HepG2 (cell line): ENCODE results near the gene PHF10. TPM values are rescaled to one million over a fixed set of nuclear protein-coding genes. Genes with fewer than 3 reads are reported as not detected.

ENCODE experiments used
- DNMT3B ChIP-seq: conservative IDR thresholded peaks from 2 replicates; pipeline ENCODE4 v1.6.1; 2016; ENCODE audit warnings: missing biosample characterization, control low read depth
- ELF1 ChIP-seq: sonication (generic); formaldehyde crosslinking; IDR thresholded peaks from 2 replicates; pipeline ENCODE4 v1.4.0; 2020; ENCODE audit warnings: missing genetic modification reagents
- FOXM1 ChIP-seq: sonication (generic); formaldehyde crosslinking; IDR thresholded peaks from 2 replicates; pipeline ENCODE4 v1.5.0; 2020; ENCODE audit warnings: missing genetic modification reagents
- GATAD1 ChIP-seq: IDR thresholded peaks from 2 replicates; pipeline ENCODE4 v1.6.1; 2016; ENCODE audit warnings: missing genetic modification reagents, missing compliant biosample characterization
- GZF1 ChIP-seq: sonication (generic); formaldehyde crosslinking; IDR thresholded peaks from 2 replicates; pipeline ENCODE4 v1.5.1; 2020; ENCODE audit warnings: mild to moderate bottlenecking, missing genetic modification reagents
- HES4 ChIP-seq: sonication (generic); formaldehyde crosslinking; IDR thresholded peaks from 2 replicates; pipeline ENCODE4 v1.9.0; 2021; ENCODE audit warnings: mild to moderate bottlenecking, missing genetic modification reagents, borderline replicate concordance
- HNRNPUL1 ChIP-seq: fragments of 200-400 bp; formaldehyde crosslinking; IDR thresholded peaks from 2 replicates; pipeline ENCODE4 v1.6.1; 2017; ENCODE audit warnings: low read depth, mild to moderate bottlenecking, low read length, moderate library complexity
- JUND ChIP-seq: sonication (generic); formaldehyde crosslinking; IDR thresholded peaks from 2 replicates; pipeline ENCODE4 v1.8.0; 2022; ENCODE audit warnings: mild to moderate bottlenecking, missing genetic modification reagents
- KMT2A ChIP-seq: sonication (generic); formaldehyde crosslinking; IDR thresholded peaks from 2 replicates; pipeline ENCODE4 v1.4.0; 2020; ENCODE audit warnings: missing genetic modification reagents
- MIER2 ChIP-seq: IDR thresholded peaks from 2 replicates; pipeline ENCODE4 v1.6.1; 2016; ENCODE audit warnings: missing biosample characterization, missing genetic modification reagents
- MIER3 ChIP-seq: IDR thresholded peaks from 2 replicates; pipeline ENCODE4 v1.6.1; 2016; ENCODE audit warnings: missing compliant biosample characterization, borderline replicate concordance
- SMC3 ChIP-seq: IDR thresholded peaks from 2 replicates; pipeline ENCODE4 v1.6.1; 2011; ENCODE audit warnings: low read length, improper control_type of control experiment
- SOX13 ChIP-seq, 3 experiments: fragments of 450-650 bp in 1 of 3; sonication (generic) in 1 of 3; formaldehyde crosslinking in 1 of 3; IDR thresholded peaks in 2 of 3; conservative IDR thresholded peaks in 1 of 3; 2 replicates each; pipeline versions ENCODE4 v1.5.0 to v1.6.1; 2016 to 2020; ENCODE audit warnings: antibody characterized with exemption in 1 of 3, mild to moderate bottlenecking in 1 of 3, missing compliant biosample characterization in 1 of 3, missing genetic modification reagents in 1 of 3, moderate library complexity in 1 of 3
- SRF ChIP-seq: IDR thresholded peaks from 2 replicates; pipeline ENCODE4 v1.6.1; 2011; ENCODE audit warnings: mild to moderate bottlenecking, low read depth, low read length, moderate library complexity
- ZFP36L1 ChIP-seq: sonication (generic); formaldehyde crosslinking; IDR thresholded peaks from 2 replicates; pipeline ENCODE4 v1.8.0; 2022; ENCODE audit warnings: mild to moderate bottlenecking, missing genetic modification reagents, moderate library complexity
- ZNF331 ChIP-seq: sonication (generic); formaldehyde crosslinking; IDR thresholded peaks from 2 replicates; pipeline ENCODE4 v1.4.0; 2020; ENCODE audit warnings: missing genetic modification reagents
- ZNF569 ChIP-seq: sonication (generic); formaldehyde crosslinking; IDR thresholded peaks from 2 replicates; pipeline ENCODE4 v1.5.0; 2020; ENCODE audit warnings: mild to moderate bottlenecking, missing genetic modification reagents, moderate library complexity, borderline replicate concordance
- ZNF570 ChIP-seq: sonication (generic); formaldehyde crosslinking; IDR thresholded peaks from 2 replicates; pipeline ENCODE4 v1.4.0; 2020; ENCODE audit warnings: mild to moderate bottlenecking, missing genetic modification reagents, borderline replicate concordance
- ZNF598 ChIP-seq: sonication (generic); formaldehyde crosslinking; IDR thresholded peaks from 2 replicates; pipeline ENCODE4 v1.5.1; 2020; ENCODE audit warnings: mild to moderate bottlenecking, missing genetic modification reagents, borderline replicate concordance
- polyA plus RNA-seq, 8 experiments: library from polyadenylated mRNA; depleted of rRNA in 3 of 8; stranded (reverse) in 7 of 8; unstranded in 1 of 8; fragments of >200 nt; fragmentation: Illumina TruSeq in 4 of 8; extraction: Trizol in 4 of 8; gene quantifications; 2 replicates each; pipeline versions ENCODE4 v1.2.1 to v1.2.3, GENCODE V29; 2011 to 2016; ENCODE audit warnings: low read depth in 4 of 8, missing spikeins in 1 of 8, mixed read lengths in 1 of 8; ENCODE audit not compliant: insufficient read depth in 1 of 8
- total RNA-seq, 5 experiments: library from RNA; depleted of rRNA; stranded (reverse); fragments of >200 nt; fragmentation: Illumina TruSeq; extraction: Trizol; gene quantifications; 2 replicates each; pipeline ENCODE4 v1.2.3, GENCODE V29; 2016; ENCODE audit warnings: low read depth in 1 of 5
- TF ChIP-seq, protein P1 (sequence below): sonication (generic); formaldehyde crosslinking; IDR thresholded peaks from 2 replicates; pipeline ENCODE4 v1.5.0; 2020; ENCODE audit warnings: mild to moderate bottlenecking, missing genetic modification reagents
- TF ChIP-seq, protein P2 (sequence below): IDR thresholded peaks from 2 replicates; pipeline ENCODE4 v1.6.1; 2016
- TF ChIP-seq, protein P3 (sequence below): sonication (generic); formaldehyde crosslinking; IDR thresholded peaks from 2 replicates; pipeline ENCODE4 v1.5.0; 2020; ENCODE audit warnings: missing genetic modification reagents
- TF ChIP-seq, protein P4 (sequence below): sonication (generic); formaldehyde crosslinking; IDR thresholded peaks from 2 replicates; pipeline ENCODE4 v1.8.0; 2022; ENCODE audit warnings: mild to moderate bottlenecking, missing genetic modification reagents; ENCODE audit not compliant: insufficient replicate concordance

The PHF10 gene
- total and polyA plus RNA-seq, 2 of the 13 experiments (the other 11 are each of a cell fraction or from before 2014, with no cell fraction given) = 42.1 to 84.1 TPM

DNA sequence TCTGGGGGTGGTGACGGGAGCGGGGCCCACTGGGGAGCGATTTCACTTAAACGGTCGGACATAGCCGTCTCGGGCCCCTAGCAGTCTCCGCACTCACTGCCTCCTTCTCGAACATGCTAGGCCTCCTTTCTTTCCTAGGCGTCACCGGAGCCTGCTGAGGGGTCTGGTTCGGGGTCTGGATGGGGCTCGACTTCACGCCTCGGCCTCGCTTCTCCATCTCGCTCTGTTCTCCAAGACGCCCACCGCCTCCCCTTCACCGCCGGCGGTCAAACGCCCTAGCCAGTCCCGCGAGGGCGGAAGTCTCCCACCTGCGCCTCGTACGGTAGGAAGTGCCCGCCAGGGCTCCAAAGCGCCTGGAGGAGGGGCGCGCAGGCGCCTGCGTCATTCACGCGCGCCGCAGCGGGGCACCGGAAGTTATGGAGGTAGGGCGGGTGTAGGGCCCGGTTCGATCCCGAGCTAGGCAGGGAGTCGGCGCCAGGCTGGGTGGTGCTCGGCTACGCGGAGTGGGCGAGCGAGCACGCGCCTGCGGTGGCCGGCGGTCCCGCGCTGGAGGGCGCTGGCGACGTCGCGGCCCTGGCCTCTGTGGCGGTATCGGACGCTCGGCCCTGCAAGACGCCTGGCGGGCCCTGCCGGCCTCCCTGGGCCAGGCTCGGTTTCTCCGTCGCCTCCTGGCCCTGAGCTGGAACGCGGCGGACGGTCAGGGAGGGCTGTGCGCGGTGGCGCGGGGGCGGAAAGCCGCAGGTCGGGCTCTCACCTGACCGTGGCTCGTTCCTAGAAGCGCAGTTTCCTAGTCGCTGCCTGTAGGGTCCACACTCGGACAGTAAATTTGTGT is 27.2 kb upstream of the PHF10 start, which contains the start of the genes DYNLT2 and ERMARD (continued):
- peak; percentile 93 for TF ChIP-seq HES4 (CRISPR knock-in tag)
- TF ChIP-seq ZNF598 (CRISPR knock-in tag) = peak; percentile 87; the same call in 1 of the 2 replicates
- no peak; the same call in 1 of the 2 replicates for TF ChIP-seq SOX13 (IDR thresholded peaks at IDR 0.05)
- peak in 1 of 2 experiments; percentile 71; a peak in 2 of 4 replicates for TF ChIP-seq SOX13 (CRISPR knock-in tag; conservative IDR thresholded peaks at IDR 0.05 in 1 of 2, IDR thresholded peaks at IDR 0.05 in 1 of 2)
- no peak; the same call in 1 of the 2 replicates for TF ChIP-seq SMC3
- TF ChIP-seq, protein P1, sequence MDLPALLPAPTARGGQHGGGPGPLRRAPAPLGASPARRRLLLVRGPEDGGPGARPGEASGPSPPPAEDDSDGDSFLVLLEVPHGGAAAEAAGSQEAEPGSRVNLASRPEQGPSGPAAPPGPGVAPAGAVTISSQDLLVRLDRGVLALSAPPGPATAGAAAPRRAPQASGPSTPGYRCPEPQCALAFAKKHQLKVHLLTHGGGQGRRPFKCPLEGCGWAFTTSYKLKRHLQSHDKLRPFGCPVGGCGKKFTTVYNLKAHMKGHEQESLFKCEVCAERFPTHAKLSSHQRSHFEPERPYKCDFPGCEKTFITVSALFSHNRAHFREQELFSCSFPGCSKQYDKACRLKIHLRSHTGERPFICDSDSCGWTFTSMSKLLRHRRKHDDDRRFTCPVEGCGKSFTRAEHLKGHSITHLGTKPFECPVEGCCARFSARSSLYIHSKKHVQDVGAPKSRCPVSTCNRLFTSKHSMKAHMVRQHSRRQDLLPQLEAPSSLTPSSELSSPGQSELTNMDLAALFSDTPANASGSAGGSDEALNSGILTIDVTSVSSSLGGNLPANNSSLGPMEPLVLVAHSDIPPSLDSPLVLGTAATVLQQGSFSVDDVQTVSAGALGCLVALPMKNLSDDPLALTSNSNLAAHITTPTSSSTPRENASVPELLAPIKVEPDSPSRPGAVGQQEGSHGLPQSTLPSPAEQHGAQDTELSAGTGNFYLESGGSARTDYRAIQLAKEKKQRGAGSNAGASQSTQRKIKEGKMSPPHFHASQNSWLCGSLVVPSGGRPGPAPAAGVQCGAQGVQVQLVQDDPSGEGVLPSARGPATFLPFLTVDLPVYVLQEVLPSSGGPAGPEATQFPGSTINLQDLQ (CRISPR knock-in tag) = no peak; the same call in 1 of the 2 replicates
- TF ChIP-seq, protein P2, sequence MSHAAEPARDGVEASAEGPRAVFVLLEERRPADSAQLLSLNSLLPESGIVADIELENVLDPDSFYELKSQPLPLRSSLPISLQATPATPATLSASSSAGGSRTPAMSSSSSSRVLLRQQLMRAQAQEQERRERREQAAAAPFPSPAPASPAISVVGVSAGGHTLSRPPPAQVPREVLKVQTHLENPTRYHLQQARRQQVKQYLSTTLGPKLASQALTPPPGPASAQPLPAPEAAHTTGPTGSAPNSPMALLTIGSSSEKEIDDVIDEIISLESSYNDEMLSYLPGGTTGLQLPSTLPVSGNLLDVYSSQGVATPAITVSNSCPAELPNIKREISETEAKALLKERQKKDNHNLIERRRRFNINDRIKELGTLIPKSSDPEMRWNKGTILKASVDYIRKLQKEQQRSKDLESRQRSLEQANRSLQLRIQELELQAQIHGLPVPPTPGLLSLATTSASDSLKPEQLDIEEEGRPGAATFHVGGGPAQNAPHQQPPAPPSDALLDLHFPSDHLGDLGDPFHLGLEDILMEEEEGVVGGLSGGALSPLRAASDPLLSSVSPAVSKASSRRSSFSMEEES (CRISPR knock-in tag) = peak; percentile 64; the same call in 1 of the 2 replicates
- TF ChIP-seq HNRNPUL1 = no peak
- TF ChIP-seq, protein P3, sequence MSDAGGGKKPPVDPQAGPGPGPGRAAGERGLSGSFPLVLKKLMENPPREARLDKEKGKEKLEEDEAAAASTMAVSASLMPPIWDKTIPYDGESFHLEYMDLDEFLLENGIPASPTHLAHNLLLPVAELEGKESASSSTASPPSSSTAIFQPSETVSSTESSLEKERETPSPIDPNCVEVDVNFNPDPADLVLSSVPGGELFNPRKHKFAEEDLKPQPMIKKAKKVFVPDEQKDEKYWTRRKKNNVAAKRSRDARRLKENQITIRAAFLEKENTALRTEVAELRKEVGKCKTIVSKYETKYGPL (CRISPR knock-in tag) = peak; percentile 56
- peak; percentile 89 for TF ChIP-seq ZNF331 (CRISPR knock-in tag)
- TF ChIP-seq FOXM1 (CRISPR knock-in tag) = peak; percentile 87
- no peak for TF ChIP-seq DNMT3B (CRISPR knock-in tag)
- TF ChIP-seq, protein P4, sequence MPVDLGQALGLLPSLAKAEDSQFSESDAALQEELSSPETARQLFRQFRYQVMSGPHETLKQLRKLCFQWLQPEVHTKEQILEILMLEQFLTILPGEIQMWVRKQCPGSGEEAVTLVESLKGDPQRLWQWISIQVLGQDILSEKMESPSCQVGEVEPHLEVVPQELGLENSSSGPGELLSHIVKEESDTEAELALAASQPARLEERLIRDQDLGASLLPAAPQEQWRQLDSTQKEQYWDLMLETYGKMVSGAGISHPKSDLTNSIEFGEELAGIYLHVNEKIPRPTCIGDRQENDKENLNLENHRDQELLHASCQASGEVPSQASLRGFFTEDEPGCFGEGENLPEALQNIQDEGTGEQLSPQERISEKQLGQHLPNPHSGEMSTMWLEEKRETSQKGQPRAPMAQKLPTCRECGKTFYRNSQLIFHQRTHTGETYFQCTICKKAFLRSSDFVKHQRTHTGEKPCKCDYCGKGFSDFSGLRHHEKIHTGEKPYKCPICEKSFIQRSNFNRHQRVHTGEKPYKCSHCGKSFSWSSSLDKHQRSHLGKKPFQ (CRISPR knock-in tag) = peak; percentile 94
- TF ChIP-seq GATAD1 (CRISPR knock-in tag) = peak; percentile 98
- peak; percentile 85 for TF ChIP-seq JUND (CRISPR knock-in tag)
- peak; percentile 83; the same call in 1 of the 2 replicates for TF ChIP-seq MIER2 (CRISPR knock-in tag)
- TF ChIP-seq ELF1 (CRISPR knock-in tag) = peak; percentile 99
- TF ChIP-seq SRF = peak; percentile 79; the same call in 1 of the 2 replicates
- TF ChIP-seq KMT2A (CRISPR knock-in tag) = peak; percentile 100
- TF ChIP-seq ZNF569 (CRISPR knock-in tag) = peak; percentile 28
- TF ChIP-seq ZFP36L1 (CRISPR knock-in tag) = peak; percentile 93
- TF ChIP-seq MIER3 = peak; percentile 78; the same call in 1 of the 2 replicates
- peak; percentile 67; the same call in 1 of the 2 replicates for TF ChIP-seq ZNF570 (CRISPR knock-in tag)
- TF ChIP-seq GZF1 (CRISPR knock-in tag) = peak; percentile 93
